ENCODE data around the gene RIMBP2.

The RIMBP2 gene

GRCh38 chr12:130642856-130643255 lies 73.2 kb downstream of the RIMBP2 start:
- Histone ChIP-seq H3K9ac (no peak overlapping the region), H3K79me2 (peaks cover 16% of the 10 kb centered on the region), H3K4me1 (no peaks in the 10 kb centered on the region), H3K9me3 (ENCODE audit: control insufficient read depth, low read length) (no peaks in the 10 kb centered on the region), H3K27ac (no peak overlapping the region), H3K36me3 (ENCODE audit: control insufficient read depth, insufficient read depth, low read length) (no peaks in the 10 kb centered on the region), H3K4me3 (ENCODE audit: low read depth, low read length) (no peak overlapping the region), H3K27me3 (ENCODE audit: control insufficient read depth, insufficient read depth, low read length) (no peaks in the 10 kb centered on the region), H2AFZ (no peak overlapping the region), H3K4me2 (ENCODE audit: low read length) (no peak overlapping the region)
- TF ChIP-seq, protein P1, sequence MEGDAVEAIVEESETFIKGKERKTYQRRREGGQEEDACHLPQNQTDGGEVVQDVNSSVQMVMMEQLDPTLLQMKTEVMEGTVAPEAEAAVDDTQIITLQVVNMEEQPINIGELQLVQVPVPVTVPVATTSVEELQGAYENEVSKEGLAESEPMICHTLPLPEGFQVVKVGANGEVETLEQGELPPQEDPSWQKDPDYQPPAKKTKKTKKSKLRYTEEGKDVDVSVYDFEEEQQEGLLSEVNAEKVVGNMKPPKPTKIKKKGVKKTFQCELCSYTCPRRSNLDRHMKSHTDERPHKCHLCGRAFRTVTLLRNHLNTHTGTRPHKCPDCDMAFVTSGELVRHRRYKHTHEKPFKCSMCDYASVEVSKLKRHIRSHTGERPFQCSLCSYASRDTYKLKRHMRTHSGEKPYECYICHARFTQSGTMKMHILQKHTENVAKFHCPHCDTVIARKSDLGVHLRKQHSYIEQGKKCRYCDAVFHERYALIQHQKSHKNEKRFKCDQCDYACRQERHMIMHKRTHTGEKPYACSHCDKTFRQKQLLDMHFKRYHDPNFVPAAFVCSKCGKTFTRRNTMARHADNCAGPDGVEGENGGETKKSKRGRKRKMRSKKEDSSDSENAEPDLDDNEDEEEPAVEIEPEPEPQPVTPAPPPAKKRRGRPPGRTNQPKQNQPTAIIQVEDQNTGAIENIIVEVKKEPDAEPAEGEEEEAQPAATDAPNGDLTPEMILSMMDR (IDR thresholded peaks at IDR 0.05): no peak

DNA sequence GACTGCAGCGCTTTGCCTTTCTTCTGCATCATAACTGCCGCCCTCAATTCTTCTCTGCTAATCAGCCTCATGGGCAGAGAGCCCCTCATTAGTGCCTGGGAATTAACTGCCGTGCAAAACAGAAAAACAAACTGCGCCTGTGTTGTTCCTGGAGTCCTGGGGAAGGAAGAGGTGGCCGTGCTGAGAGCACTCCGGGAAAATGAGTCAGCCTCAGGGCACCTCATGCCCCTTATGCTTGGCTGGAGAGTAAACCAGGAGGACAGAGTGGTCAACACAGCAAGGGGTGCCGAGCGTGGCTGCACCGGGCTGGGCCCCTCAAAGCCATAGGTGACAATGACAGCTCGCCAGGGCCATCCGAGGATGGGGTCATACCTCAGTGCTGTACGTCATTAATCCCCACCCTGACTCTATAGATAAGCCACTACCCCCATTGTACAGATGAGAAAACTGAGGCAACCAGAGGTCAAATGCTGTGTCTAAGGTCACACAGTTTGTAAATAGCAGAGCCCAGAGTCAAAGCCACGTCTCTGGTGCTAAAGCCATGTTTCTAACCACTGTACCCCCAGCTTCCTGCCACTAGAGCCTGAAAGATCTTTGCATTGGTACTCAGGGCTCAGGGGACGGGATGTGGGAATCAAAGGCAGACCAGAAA lies 74.4 kb downstream of the RIMBP2 start:
- no peaks in the 10 kb centered on the region for H3K36me3 ChIP-seq (ENCODE audit: control insufficient read depth, insufficient read depth, low read length)
- TF ChIP-seq, protein P1 (IDR thresholded peaks at IDR 0.05): no peak
- H2AFZ ChIP-seq: no peak overlapping the region
- H3K4me1 ChIP-seq: no peaks in the 10 kb centered on the region
- no peak overlapping the region for H3K27ac ChIP-seq
- H3K4me2 ChIP-seq (ENCODE audit: low read length): no peak overlapping the region
- H3K4me3 ChIP-seq (ENCODE audit: low read depth, low read length): no peak overlapping the region
- H3K27me3 ChIP-seq (ENCODE audit: control insufficient read depth, insufficient read depth, low read length): no peaks in the 10 kb centered on the region
- no peak overlapping the region for H3K9ac ChIP-seq
- no peaks in the 10 kb centered on the region for H3K9me3 ChIP-seq (ENCODE audit: control insufficient read depth, low read length)
- peaks cover 12% of the 10 kb centered on the region for H3K79me2 ChIP-seq

DNA sequence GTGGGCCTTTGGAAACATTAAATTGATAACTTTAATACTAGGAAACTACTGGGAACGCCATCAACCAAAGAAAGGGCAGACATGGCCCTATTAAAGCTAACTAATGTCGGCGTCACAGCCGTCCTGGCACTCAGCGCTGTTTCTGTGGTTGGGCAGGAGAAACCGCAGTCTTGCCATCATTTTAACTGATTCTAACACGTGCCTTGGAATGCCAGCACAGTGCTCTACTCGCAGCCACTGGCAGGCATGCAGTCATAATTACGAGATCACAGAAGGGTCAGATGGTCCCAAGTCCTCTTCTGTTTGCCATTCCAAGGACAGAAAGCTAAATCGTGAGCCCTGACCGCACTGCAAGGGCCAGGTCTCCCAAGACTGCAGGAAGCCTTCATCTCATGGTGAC lies 75.2 kb downstream of the RIMBP2 start:
- Histone ChIP-seq H3K27ac (no peak overlapping the region), H3K36me3 (ENCODE audit: control insufficient read depth, insufficient read depth, low read length) (no peaks in the 10 kb centered on the region), H3K9me3 (ENCODE audit: control insufficient read depth, low read length) (no peaks in the 10 kb centered on the region), H3K27me3 (ENCODE audit: control insufficient read depth, insufficient read depth, low read length) (no peaks in the 10 kb centered on the region), H3K4me2 (ENCODE audit: low read length) (no peak overlapping the region), H3K4me1 (no peaks in the 10 kb centered on the region), H3K79me2 (peaks cover 10% of the 10 kb centered on the region), H3K9ac (no peak overlapping the region), H3K4me3 (ENCODE audit: low read depth, low read length) (no peak overlapping the region), H2AFZ (no peak overlapping the region)
- TF ChIP-seq, protein P1 (IDR thresholded peaks at IDR 0.05): no peak

- H3K27ac ChIP-seq: no peak overlapping the region
- TF ChIP-seq, protein P1 (IDR thresholded peaks at IDR 0.05): no peak
- no peak overlapping the region for H3K4me3 ChIP-seq (ENCODE audit: low read depth, low read length)
- H2AFZ ChIP-seq: no peak overlapping the region
- H3K4me1 ChIP-seq: no peaks in the 10 kb centered on the region
- no peaks in the 10 kb centered on the region for H3K27me3 ChIP-seq (ENCODE audit: control insufficient read depth, insufficient read depth, low read length)
- no peaks in the 10 kb centered on the region for H3K9me3 ChIP-seq (ENCODE audit: control insufficient read depth, low read length)
- peaks cover 10% of the 10 kb centered on the region for H3K79me2 ChIP-seq
- H3K36me3 ChIP-seq (ENCODE audit: control insufficient read depth, insufficient read depth, low read length): no peaks in the 10 kb centered on the region
- no peak overlapping the region for H3K4me2 ChIP-seq (ENCODE audit: low read length)
- H3K9ac ChIP-seq: no peak overlapping the region
Observed at GRCh38 chr12:130640496-130640895, 75.6 kb downstream of the RIMBP2 start.

Measured in parathyroid adenoma (tissue), 2 donors.